H9 (cell line): ENCODE measurements around the gene SEC61A2. TPM values are rescaled to one million over a fixed set of nuclear protein-coding genes. Genes with fewer than 3 reads are reported as not detected.

Source experiments
- DNase-seq: peaks from one replicate; pipeline ENCODE4 v3.0.0-alpha.2; 2017
- H2AFZ ChIP-seq: one replicate; pipeline ENCODE4 v1.6.1; 2013; ENCODE audit warnings: mild to moderate bottlenecking, low read length, control low read depth, moderate library complexity
- H2AK5ac ChIP-seq: 2 replicates; pipeline ENCODE4 v1.6.1; 2013; ENCODE audit warnings: low read length, control low read depth, mixed read lengths; ENCODE audit not compliant: insufficient read length
- H2BK120ac ChIP-seq: one replicate; pipeline ENCODE4 v1.6.1; 2013; ENCODE audit warnings: low read depth, mild to moderate bottlenecking, low read length, control low read depth, inconsistent platforms; ENCODE audit not compliant: poor library complexity, severe bottlenecking
- H2BK12ac ChIP-seq: 2 replicates; pipeline ENCODE4 v1.6.1; 2013; ENCODE audit warnings: low read length, control low read depth, mixed read lengths, low read depth; ENCODE audit not compliant: insufficient read length
- H2BK15ac ChIP-seq: 2 replicates; pipeline ENCODE4 v1.6.1; 2013; ENCODE audit warnings: low read depth, low read length, control low read depth
- H2BK20ac ChIP-seq: one replicate; pipeline ENCODE4 v1.6.1; 2013; ENCODE audit warnings: low read depth, mild to moderate bottlenecking, low read length, control low read depth, inconsistent platforms; ENCODE audit not compliant: poor library complexity, severe bottlenecking
- H2BK5ac ChIP-seq: 2 replicates; pipeline ENCODE4 v1.6.1; 2013; ENCODE audit warnings: low read length, control low read depth, mixed read lengths; ENCODE audit not compliant: insufficient read length
- H3K14ac ChIP-seq: 2 replicates; pipeline ENCODE4 v1.6.1; 2013; ENCODE audit warnings: low read length, control low read depth; ENCODE audit not compliant: insufficient read depth
- H3K18ac ChIP-seq: 2 replicates; pipeline ENCODE4 v1.6.1; 2013; ENCODE audit warnings: low read depth, mild to moderate bottlenecking, mixed read lengths, low read length, control low read depth; ENCODE audit not compliant: insufficient read length
- H3K23ac ChIP-seq: 2 replicates; pipeline ENCODE4 v1.6.1; 2013; ENCODE audit warnings: low read length, control low read depth, mixed read lengths, low read depth; ENCODE audit not compliant: insufficient read length
- H3K23me2 ChIP-seq: 2 replicates; pipeline ENCODE4 v1.6.1; 2013; ENCODE audit warnings: low read depth, mild to moderate bottlenecking, mixed read lengths, low read length, control low read depth; ENCODE audit not compliant: insufficient read length, poor library complexity, severe bottlenecking
- H3K27ac ChIP-seq: 2 replicates; pipeline ENCODE4 v1.5.1; 2013; ENCODE audit warnings: low read length, control low read depth, mixed read lengths, low read depth; ENCODE audit not compliant: insufficient read length
- H3K27me3 ChIP-seq: 2 replicates; pipeline ENCODE4 v1.6.1; 2013; ENCODE audit warnings: low read length, control low read depth, inconsistent platforms; ENCODE audit not compliant: insufficient read depth
- H3K4ac ChIP-seq: 2 replicates; pipeline ENCODE4 v1.6.1; 2013; ENCODE audit warnings: low read depth, mild to moderate bottlenecking, control low read depth, inconsistent platforms, low read length, moderate library complexity
- H3K4me1 ChIP-seq: 2 replicates; pipeline ENCODE4 v1.6.1; 2013; ENCODE audit warnings: low read length, control low read depth, inconsistent platforms; ENCODE audit not compliant: insufficient read depth
- H3K4me2 ChIP-seq: 2 replicates; pipeline ENCODE4 v1.6.1; 2013; ENCODE audit warnings: low read length, control low read depth, mixed read lengths; ENCODE audit not compliant: insufficient read length, insufficient read depth
- H3K56ac ChIP-seq: 2 replicates; pipeline ENCODE4 v1.6.1; 2013; ENCODE audit warnings: low read depth, mild to moderate bottlenecking, mixed read lengths, low read length, control low read depth; ENCODE audit not compliant: insufficient read length
- H3K79me1 ChIP-seq: 2 replicates; pipeline ENCODE4 v1.6.1; 2013; ENCODE audit warnings: low read depth, mild to moderate bottlenecking, moderate library complexity, low read length, control low read depth, inconsistent platforms; ENCODE audit not compliant: insufficient read depth, poor library complexity, severe bottlenecking
- H3K79me2 ChIP-seq: 2 replicates; pipeline ENCODE4 v1.6.1; 2013; ENCODE audit warnings: low read length, control low read depth, inconsistent platforms; ENCODE audit not compliant: insufficient read depth
- H3K9ac ChIP-seq: 2 replicates; pipeline ENCODE4 v1.6.1; 2013; ENCODE audit warnings: low read length, control low read depth, mixed read lengths; ENCODE audit not compliant: insufficient read length; ENCODE audit errors: extremely low read depth
- H3K9me3 ChIP-seq: one replicate; pipeline ENCODE4 v1.6.1; 2013; ENCODE audit warnings: low read depth, low read length, inconsistent platforms; ENCODE audit not compliant: control insufficient read depth
- H3T11ph ChIP-seq: one replicate; pipeline ENCODE4 v1.6.1; 2013; ENCODE audit warnings: mild to moderate bottlenecking, low read length, control low read depth, inconsistent platforms
- H4K20me1 ChIP-seq: one replicate; pipeline ENCODE4 v1.6.1; 2013; ENCODE audit not compliant: control insufficient read depth, insufficient read length, insufficient read depth
- H4K5ac ChIP-seq: 2 replicates; pipeline ENCODE4 v1.6.1; 2013; ENCODE audit warnings: low read depth, mild to moderate bottlenecking, mixed read lengths, low read length, control low read depth; ENCODE audit not compliant: insufficient read length
- H4K8ac ChIP-seq: replicated peaks from 2 replicates; pipeline ENCODE4 v1.6.1; 2013; ENCODE audit warnings: low read length, control low read depth, mixed read lengths, low read depth; ENCODE audit not compliant: insufficient read length
- H4K91ac ChIP-seq: 2 replicates; pipeline ENCODE4 v1.6.1; 2013; ENCODE audit warnings: low read depth, mild to moderate bottlenecking, moderate library complexity, mixed read lengths, low read length, control low read depth; ENCODE audit not compliant: insufficient read length
- H3K27ac Mint-ChIP-seq, 3 experiments: 2 replicates in 2 of 3; 3 replicates in 1 of 3; pipeline ENCODE4 v1.8.0; 2020 to 2021; ENCODE audit warnings: mixed read lengths in 3 of 3, mild to moderate bottlenecking in 1 of 3, moderate library complexity in 1 of 3
- H3K27me3 Mint-ChIP-seq: 2 replicates; pipeline ENCODE4 v1.8.0; 2021; ENCODE audit warnings: low read depth, mild to moderate bottlenecking, moderate library complexity, mixed read lengths
- H3K36me3 Mint-ChIP-seq, 3 experiments: 2 replicates in 2 of 3; 3 replicates in 1 of 3; pipeline ENCODE4 v1.8.0; 2020 to 2021; ENCODE audit warnings: low read depth in 3 of 3, mixed read lengths in 3 of 3; ENCODE audit not compliant: insufficient read depth in 1 of 3
- H3K4me1 Mint-ChIP-seq, 2 experiments: 2 replicates each; pipeline ENCODE4 v1.8.0; 2020; ENCODE audit warnings: mixed read lengths in 2 of 2
- H3K4me3 Mint-ChIP-seq, 2 experiments: 2 replicates in 1 of 2; 3 replicates in 1 of 2; pipeline ENCODE4 v1.8.0; 2020 to 2021; ENCODE audit warnings: mild to moderate bottlenecking in 2 of 2, mixed read lengths in 2 of 2, moderate library complexity in 1 of 2
- H3K9me3 Mint-ChIP-seq, 2 experiments: 2 replicates in 1 of 2; 3 replicates in 1 of 2; pipeline ENCODE4 v1.8.0; 2020; ENCODE audit warnings: mild to moderate bottlenecking in 2 of 2, mixed read lengths in 2 of 2, moderate library complexity in 1 of 2
- WGBS: extraction: QIAGEN DNeasy Blood & Tissue Kit; methylation state at CpG from one replicate; pipeline ENCODE4 v1.1.7; 2013; ENCODE audit warnings: missing lambda C conversion rate, low lambda C conversion rate, mixed read lengths; ENCODE audit not compliant: insufficient read length; ENCODE audit errors: extremely low coverage; 5-methylcytosine and 5-hydroxymethylcytosine counted together
- total RNA-seq: library from RNA; stranded (reverse); gene quantifications from 2 replicates; pipeline ENCODE4 v1.2.1, GENCODE V29; 2021
- TF ChIP-seq, protein P1 (sequence below): fragments of 200-600 bp; sonication (generic); conservative IDR thresholded peaks from 3 replicates; pipeline ENCODE4 v1.8.0; 2021; ENCODE audit warnings: antibody characterized with exemption, mild to moderate bottlenecking

SEC61A2 gene
- total RNA-seq, 1 experiment from 2014 or later, result 13.9 TPM

GRCh38 chr10:12187321-12187905, 57.9 kb downstream of the SEC61A2 start:
- H2AFZ ChIP-seq, result no peak overlapping the region
- H3K79me2 ChIP-seq, result peaks cover 4% of the 10 kb centered on the region; the same call in 1 of the 2 replicates
- no peak overlapping the region for H3K14ac ChIP-seq
- no peak overlapping the region for H3K9ac ChIP-seq
- H3K27ac ChIP-seq, result no peak overlapping the region
- H2BK120ac ChIP-seq, result no peak overlapping the region
- no peak overlapping the region for H3K23ac ChIP-seq
- no peak overlapping the region for H2BK12ac ChIP-seq
- TF ChIP-seq, protein P1, sequence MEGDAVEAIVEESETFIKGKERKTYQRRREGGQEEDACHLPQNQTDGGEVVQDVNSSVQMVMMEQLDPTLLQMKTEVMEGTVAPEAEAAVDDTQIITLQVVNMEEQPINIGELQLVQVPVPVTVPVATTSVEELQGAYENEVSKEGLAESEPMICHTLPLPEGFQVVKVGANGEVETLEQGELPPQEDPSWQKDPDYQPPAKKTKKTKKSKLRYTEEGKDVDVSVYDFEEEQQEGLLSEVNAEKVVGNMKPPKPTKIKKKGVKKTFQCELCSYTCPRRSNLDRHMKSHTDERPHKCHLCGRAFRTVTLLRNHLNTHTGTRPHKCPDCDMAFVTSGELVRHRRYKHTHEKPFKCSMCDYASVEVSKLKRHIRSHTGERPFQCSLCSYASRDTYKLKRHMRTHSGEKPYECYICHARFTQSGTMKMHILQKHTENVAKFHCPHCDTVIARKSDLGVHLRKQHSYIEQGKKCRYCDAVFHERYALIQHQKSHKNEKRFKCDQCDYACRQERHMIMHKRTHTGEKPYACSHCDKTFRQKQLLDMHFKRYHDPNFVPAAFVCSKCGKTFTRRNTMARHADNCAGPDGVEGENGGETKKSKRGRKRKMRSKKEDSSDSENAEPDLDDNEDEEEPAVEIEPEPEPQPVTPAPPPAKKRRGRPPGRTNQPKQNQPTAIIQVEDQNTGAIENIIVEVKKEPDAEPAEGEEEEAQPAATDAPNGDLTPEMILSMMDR, result no peak
- H3K79me1 ChIP-seq, result peaks cover 16% of the 10 kb centered on the region
- H3K27me3 ChIP-seq, result no peaks in the 10 kb centered on the region
- Mint-ChIP-seq H3K4me1 (peaks cover 3 to 6% of the 10 kb centered on the region in 2 experiments; a peak in 3 of 4 replicates), H3K36me3 (peaks cover 16 to 47% (median 33%) of the 10 kb centered on the region in 3 experiments; a peak in 6 of 7 replicates), H3K27me3 (no peaks in the 10 kb centered on the region), H3K27ac (no peak overlapping the region), H3K4me3 (no peak overlapping the region), H3K9me3 (no peaks in the 10 kb centered on the region)
- no peak overlapping the region for H3T11ph ChIP-seq
- no peak overlapping the region for H3K18ac ChIP-seq
- no peak overlapping the region for H2BK5ac ChIP-seq
- H3K4ac ChIP-seq, result no peak overlapping the region
- H4K91ac ChIP-seq, result no peak overlapping the region
- H4K8ac ChIP-seq, result no peak overlapping the region
- H2AK5ac ChIP-seq, result no peak overlapping the region
- H3K4me2 ChIP-seq, result no peak overlapping the region
- no peaks in the 10 kb centered on the region for H4K20me1 ChIP-seq
- WGBS, result no CpG with 5 or more reads among the region's 5 CpGs
- no peaks in the 10 kb centered on the region for H3K9me3 ChIP-seq
- no peaks in the 10 kb centered on the region for H3K23me2 ChIP-seq
- H3K4me1 ChIP-seq, result peaks cover 2% of the 10 kb centered on the region; the same call in 1 of the 2 replicates
- H2BK20ac ChIP-seq, result no peak overlapping the region
- no peak for DNase-seq
- no peak overlapping the region for H4K5ac ChIP-seq
- no peak overlapping the region for H2BK15ac ChIP-seq
- H3K56ac ChIP-seq, result no peak overlapping the region
